HT1080 (cell line): ENCODE results near the gene TMTC2. TPM values are rescaled to one million over a fixed set of nuclear protein-coding genes. Genes with fewer than 3 reads are reported as not detected.
"Not testable (repeated sequence)": the region's sequence is repeated elsewhere in the genome, so short reads cannot be mapped to it uniquely, and the experiment has no call there.

Experiments
- DNase-seq: peaks from one replicate; pipeline ENCODE4 v3.0.0-alpha.2; 2015; ENCODE audit warnings: low read depth
- total RNA-seq: library from RNA; depleted of rRNA; stranded (reverse); fragments of >200 nt; shearing (Covaris generic); gene quantifications from 2 replicates; pipeline ENCODE4 v1.2.3, GENCODE V29; 2014

TMTC2 gene
- total RNA-seq, 1 experiment from 2014 or later: 1.7 TPM

GRCh38 chr12:83074358-83074894, 387.7 kb downstream of the TMTC2 start:
- DNase-seq: peak; percentile 4

DNA sequence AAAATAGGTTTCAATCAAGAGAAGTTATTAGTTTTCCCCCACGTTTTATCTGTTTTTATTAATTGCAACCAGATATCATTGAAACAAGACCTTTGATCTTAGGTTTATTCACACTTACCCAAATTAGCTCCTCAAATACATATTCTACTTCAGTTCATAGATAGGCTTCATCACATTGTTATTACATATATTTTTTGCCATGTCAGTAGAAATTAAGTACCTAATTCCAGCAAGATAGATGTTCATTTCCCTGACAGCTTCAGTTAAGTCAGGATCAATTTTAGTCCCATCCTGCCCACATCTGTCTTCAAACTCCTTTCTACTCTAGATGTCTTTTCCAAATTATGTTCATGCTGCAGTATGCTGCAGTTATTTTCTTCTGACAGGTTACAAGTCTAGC, 388.8 kb downstream of the TMTC2 start:
- DNase-seq: no peak

DNA sequence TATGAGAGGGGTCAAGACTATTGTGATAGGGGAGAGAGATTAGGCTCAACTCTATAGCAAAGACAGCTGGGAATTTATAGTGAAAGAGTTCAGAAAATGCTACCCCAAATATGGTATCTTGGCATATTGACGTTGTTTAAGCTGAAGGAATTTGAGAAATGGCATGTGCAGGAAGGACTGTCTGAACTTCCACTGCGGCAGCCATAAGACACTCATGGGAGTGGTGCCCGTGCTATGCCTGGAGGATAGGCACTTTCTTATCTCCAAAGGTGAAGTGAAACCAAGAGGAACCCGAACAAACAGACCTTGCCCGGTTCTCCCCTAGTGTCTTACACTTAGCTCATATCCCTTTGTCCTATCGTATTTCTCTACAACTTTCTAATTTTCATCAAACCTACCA, 390.3 kb downstream of the TMTC2 start:
- DNase-seq: no peak

DNA sequence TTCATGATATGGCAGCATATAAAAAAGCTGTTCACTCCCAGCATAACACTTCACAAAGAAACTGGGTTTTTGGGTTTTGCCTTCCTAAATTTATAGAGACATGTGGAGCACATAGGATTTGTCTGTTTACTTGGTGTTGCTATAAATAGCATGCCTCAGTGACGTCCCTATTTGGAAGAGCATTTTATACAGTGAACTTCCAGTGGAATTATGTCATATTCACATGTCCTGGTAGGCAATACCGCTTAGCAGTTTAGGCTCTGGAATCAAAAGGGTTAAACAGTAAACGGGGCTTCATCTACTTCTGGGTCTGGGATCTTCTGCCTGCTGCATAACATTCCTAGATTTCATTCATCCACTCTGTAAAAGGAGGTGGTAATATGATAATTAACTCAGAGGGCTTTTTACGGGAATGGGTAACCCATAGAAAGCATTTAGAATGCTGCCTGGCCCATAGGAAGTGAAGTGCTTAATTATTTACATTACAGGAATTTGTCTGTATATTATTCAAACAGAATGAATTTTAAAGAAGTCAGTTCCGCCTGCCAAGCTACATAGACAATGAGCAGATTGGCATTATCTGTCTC, 396.1 kb downstream of the TMTC2 start:
- DNase-seq: no peak

GRCh38 chr12:83083616-83084015, 396.9 kb downstream of the TMTC2 start:
- DNase-seq: no peak

DNA sequence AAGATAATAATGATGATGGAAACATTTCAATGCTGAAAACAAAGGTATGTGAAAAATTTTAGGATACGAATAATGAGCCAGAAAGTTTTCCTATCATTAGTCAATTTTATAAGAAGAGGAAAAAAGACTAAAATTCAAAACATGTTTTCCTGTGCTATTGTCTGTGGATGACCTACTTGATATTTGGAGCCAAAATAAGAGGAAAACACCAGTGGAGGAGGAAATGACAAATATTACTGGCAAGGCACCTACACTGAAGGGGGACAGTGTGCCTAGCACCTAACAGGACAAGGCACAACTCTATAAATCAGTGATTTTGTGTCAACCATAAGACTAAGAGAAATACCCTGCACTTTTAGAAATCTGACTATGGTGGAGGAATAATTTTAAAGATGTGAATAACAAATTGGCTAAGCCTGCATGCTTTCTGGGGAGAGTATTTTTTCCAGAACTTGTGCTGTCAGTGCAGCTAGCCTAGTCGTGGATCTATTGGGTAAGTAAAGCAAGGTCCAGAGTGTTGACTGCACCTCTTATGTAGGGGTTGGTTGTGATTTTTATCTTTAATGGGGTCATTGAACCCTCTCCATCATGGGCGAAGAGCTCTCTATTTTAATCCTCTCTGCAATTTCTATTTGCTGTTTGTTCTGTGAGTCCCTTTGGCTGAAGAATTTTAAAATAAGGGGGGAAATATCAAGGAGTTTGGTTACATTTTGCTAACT, 398.0 kb downstream of the TMTC2 start:
- no peak for DNase-seq

DNA sequence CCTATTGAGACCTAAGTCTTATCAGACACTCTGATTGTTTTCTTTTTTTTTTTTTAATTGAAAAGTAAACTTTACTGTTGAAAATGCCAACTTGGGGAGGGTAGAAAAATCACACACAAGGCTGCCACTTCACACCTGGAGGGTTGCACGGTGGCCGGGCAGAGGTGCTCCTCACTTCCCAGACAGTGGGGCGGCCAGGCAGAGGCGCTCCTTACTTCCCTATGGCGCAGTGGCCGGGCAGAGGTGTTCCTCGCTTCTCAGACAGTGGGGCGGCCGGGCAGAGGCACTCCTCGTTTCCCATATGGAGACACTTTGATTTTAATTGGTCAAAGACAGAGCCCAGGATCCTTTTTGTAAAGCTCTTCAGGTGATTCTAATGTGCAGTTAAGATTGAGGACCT, 399.3 kb downstream of the TMTC2 start:
- DNase-seq: no peak

DNA sequence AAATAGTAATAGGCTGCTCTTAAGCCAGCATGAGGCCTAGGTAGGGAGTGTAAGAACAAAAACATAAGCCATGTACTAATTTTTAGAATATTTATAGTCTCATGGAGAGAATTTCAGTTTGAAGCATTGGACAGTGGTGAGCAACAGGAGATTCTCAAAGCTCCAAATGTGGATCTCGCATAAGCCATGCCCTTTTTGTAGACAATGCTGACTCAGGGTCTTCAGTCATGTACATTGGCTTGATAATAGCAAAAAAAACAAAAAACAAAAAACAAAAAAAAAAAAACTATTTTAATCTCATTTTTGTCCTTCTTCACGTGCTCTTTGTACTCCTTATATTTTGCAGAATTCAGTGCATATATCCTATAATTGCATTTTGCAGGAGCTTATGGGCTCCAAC, 402.9 kb downstream of the TMTC2 start:
- DNase-seq: no peak

DNA sequence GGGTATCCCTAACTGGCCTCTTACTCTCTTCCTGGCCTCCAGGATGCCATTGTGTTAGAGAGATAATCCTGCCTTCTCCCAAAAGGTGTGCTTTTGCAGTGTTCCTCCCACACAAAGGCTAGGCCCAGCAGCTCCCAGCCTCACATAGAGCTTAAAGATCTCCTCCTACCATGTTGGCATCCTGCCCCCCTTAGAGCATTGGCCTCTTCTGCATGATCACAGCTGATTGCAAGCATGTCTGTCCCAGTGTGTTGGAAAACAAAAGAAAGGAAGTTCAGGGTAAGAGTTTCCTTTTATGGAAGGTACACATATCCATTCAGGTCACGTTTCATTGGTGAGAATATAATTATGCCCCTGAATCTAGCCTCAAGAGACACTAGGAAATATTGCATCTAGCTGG, 405.4 kb downstream of the TMTC2 start:
- DNase-seq: no peak

- DNase-seq: no peak
These were observed 405.9 kb downstream of the TMTC2 start for GRCh38 chr12:83092606-83093005.

DNA sequence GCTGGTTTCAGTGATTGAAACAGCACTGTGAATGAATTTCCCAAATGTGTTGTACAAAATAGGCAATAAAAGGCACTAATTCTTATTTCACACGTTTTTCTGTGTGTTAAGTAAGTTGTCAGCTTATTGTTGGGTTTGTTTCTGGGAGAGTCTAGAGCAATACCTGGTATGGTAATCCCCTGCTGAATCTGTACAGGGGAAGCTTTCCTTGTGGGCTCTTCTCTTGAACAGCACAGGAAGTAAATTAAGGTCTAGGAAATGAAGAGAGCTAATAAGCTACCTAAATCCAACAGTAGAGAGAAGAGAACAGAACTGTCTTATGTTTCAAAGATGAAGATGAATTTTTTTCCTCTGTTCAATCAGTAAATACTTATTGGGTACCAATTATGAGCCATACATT, 406.7 kb downstream of the TMTC2 start:
- no peak for DNase-seq

DNA sequence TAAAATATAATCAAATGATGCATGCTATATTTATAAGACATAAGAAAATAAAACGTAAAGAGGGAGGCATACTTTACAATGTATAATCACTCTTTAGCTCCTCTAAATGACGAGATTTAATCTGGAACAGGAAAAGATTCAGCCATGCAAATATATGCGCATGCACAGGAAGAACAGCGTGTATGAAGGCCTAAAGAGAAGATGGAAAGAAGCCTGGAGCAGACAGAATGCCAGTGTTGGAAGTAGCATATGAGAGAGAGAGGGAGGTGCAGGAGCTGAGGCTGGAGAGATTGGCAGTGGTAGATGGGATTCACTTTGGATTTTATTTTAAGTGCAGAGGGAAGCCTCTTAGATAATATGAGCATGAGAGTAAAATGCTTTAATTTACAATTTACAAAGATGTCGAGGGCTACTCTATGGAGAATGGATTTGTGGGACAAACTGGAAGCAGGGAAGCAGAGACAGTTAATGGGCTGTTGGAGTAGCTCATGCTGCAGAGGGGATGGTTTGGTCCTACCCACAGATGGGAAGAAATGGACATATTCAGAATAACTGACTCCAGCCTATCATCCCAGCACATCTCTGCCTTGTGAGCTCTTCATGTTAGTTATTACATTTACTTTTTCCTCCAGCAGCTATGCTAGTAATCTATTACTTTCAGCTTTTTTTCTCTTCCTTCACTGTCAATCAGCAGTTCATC, 411.1 kb downstream of the TMTC2 start:
- DNase-seq: no peak

DNA sequence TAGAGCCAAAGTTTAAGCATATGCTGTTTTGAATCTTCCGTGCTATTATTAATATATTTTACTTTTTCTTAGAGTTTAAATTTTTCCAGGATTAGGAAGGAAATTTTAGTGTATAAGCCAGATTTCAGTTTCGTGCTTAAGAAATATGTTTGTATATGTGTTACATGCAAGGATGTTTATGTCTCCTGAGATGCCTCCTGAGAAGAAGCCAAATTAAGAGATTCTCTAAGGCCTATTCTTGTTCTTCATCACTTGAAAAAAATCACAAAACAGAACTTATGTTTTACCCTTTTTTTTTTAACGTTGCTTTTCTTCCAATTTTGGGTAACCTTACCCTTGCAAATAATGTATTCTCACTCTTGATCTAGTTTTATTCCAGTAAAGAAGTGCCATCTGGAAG, 412.7 kb downstream of the TMTC2 start:
- DNase-seq: no peak

- DNase-seq: peak; percentile 26
These were observed 415.8 kb downstream of the TMTC2 start for GRCh38 chr12:83102499-83102898.

GRCh38 chr12:83106873-83107272, 420.2 kb downstream of the TMTC2 start:
- DNase-seq: no peak

DNA sequence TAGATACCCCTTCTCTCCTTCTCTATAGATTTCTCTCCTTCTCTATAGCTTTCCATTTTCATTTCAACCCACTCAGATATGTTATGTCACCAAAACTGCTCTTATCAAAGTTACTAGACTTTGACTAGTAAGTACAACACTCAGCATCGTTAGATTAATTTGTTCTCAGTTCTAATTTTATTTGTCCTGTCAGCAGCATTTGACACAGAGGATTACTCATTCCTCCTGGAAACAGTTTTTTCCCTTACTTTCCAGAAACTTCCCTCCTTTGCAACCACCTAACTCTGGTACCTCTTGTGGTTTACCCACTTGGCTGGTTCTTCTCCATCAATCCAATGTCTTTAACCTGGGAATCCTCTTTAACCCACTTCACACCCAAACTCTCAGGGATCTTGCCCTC, 423.7 kb downstream of the TMTC2 start:
- DNase-seq: no peak

DNA sequence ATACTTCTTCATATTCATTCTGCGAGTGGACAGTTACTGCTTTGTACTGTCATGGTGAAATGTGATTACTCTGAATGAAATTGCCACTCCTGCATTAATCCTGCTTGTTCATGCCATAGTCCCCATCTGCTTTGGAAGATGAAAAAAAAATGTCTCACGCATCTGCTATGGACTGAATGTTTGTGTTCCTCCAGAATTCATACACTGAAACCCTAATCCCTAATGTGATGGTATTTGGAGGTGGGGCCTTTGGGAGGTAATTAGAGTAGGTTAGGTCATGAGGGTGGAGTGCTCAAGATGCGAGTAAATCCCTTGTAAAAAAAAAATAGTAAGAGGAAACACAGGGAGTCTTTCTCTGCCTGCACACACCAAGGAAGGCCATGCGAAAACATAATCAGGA, 427.2 kb downstream of the TMTC2 start:
- DNase-seq: peak; percentile 4

DNA sequence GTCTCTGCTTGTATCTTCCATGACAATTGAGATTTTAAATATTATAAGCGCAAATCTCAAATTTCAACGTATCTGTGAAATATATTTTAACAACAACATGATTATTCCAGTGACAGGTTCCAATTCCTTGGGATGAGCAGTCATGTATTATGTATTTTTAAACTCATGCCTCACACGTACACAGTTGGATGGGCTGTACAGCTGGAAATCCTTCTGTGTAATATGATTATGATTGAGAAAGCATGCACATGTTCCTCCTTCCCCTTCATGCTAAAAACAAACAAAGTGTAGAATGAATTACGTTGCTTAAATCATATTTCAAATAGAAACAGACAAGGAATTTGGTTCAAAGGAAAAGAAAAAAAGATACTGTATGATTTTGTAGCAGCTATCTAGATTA, 428.3 kb downstream of the TMTC2 start:
- no peak for DNase-seq

DNA sequence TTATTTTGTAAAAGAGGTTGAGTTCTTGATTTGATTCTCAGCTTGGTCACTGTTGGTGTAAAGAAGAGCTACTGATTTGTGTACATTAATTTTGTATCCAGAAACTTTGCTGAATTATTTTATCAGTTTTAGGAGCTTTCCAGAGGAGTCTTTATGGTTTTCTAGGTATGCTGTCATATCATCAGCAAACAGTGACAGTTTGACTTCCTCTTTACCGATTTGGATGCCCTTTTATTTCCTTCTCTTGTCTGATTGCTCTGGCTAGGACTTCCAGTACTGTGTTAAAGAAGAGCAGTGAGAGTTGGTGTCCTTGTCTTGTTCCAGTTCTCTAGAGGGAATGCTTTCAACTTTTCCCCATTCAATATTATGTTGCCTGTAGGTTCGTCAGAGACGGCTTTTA, 431.2 kb downstream of the TMTC2 start:
- not testable (repeated sequence) for DNase-seq

- no peak for DNase-seq
These were observed 435.4 kb downstream of the TMTC2 start for GRCh38 chr12:83121897-83122622.

DNA sequence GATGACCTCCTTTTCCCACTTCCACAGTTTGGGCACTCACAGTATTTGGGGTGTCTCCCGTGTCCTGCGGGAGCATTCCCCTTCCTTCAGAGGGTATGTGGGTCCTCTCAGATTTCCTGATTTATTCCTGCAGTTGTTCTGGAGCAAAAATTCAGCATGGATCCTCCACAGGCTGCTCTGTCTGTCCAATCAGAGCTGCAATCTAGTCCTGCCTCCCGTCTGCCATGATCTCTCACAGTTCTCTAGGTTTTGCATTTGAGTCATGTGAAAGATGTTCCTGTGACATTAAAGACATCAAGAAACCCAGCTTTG, 435.9 kb downstream of the TMTC2 start:
- DNase-seq: no peak

GRCh38 chr12:83123039-83123438, 436.3 kb downstream of the TMTC2 start:
- DNase-seq: no peak
